ENCODE measurements around the gene NR2C2. TPM values are rescaled to one million over a fixed set of nuclear protein-coding genes. Genes with fewer than 3 reads are reported as not detected.

Gene NR2C2
- total RNA-seq, 6 experiments from 2014 or later = 10.8 to 18.6 (median 12.2) TPM

GRCh38 chr3:14988988-14989394, 41.6 kb downstream of the NR2C2 start:
- ATAC-seq (no peak), DNase-seq (no peak)
- Histone ChIP-seq H3K4me1 (peaks cover 0 to 31% (median 12%) of the 10 kb centered on the region in 4 donors), H3K4me3 (no peak overlapping the region), H3K27me3 (no peaks in the 10 kb centered on the region), H3K9me3 (peaks cover 0 to 2% (median 0%) of the 10 kb centered on the region in 4 donors), H3K36me3 (no peaks in the 10 kb centered on the region), H3K27ac (no peak overlapping the region)
- TF ChIP-seq, protein P1, sequence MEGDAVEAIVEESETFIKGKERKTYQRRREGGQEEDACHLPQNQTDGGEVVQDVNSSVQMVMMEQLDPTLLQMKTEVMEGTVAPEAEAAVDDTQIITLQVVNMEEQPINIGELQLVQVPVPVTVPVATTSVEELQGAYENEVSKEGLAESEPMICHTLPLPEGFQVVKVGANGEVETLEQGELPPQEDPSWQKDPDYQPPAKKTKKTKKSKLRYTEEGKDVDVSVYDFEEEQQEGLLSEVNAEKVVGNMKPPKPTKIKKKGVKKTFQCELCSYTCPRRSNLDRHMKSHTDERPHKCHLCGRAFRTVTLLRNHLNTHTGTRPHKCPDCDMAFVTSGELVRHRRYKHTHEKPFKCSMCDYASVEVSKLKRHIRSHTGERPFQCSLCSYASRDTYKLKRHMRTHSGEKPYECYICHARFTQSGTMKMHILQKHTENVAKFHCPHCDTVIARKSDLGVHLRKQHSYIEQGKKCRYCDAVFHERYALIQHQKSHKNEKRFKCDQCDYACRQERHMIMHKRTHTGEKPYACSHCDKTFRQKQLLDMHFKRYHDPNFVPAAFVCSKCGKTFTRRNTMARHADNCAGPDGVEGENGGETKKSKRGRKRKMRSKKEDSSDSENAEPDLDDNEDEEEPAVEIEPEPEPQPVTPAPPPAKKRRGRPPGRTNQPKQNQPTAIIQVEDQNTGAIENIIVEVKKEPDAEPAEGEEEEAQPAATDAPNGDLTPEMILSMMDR (IDR thresholded peaks at IDR 0.05) = no peak
- TF ChIP-seq POLR2A (IDR thresholded peaks at IDR 0.05) = no peak
- intact Hi-C loops (cut with DNase I) = no loop called here
- WGBS (ENCODE audit: insufficient coverage, low coverage, low lambda C conversion rate, missing lambda C conversion rate) = 100% methylated on average over 3 of the region's 3 CpGs

DNA sequence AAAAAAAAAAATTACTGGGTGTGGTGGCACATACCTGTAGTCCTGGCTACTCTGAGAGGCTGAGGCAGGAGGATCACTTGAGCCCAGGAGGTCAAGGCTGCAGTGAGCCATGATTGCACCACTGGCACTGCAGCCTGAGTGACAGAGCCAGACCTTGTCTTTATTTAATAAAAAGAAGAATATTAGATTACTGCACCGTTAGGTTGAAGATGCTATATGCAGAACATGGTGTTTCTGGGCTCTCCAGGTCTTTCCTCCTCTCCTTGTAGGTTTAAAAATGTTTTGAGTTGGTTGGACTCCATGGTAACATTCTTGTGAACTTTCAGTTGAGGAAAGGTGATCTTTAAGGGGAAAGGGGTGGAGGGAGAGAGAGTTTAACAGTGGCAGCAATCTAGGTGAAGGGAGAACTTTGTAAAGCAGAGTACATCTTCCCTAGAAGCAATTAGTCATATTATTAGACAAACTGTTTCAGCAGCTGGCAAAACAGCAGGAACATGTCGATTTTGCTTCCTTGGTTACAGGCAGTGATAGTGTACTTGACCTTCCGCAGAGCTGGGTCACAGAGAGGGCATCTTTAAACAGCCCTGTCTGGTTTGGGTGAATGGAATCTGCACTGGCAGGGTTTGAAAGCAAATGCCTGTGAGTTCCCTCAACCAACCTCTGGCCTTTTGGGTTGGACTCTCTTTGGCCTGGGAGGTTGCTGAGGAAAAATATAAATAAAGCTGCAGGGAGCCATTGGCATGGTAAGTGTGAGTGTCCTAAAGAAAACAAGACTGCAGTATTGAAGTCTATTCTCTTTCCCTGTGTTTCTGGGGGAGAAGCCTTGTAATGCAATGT, 42.8 kb downstream of the NR2C2 start:
- H3K4me3 ChIP-seq = no peak overlapping the region
- intact Hi-C loops (cut with DNase I) = no loop called here
- H3K36me3 ChIP-seq = no peaks in the 10 kb centered on the region
- 19% methylated on average over 3 of the region's 3 CpGs for WGBS (ENCODE audit: insufficient coverage, low coverage, low lambda C conversion rate, missing lambda C conversion rate)
- TF ChIP-seq POLR2A (IDR thresholded peaks at IDR 0.05) = no peak
- TF ChIP-seq, protein P1 (IDR thresholded peaks at IDR 0.05) = no peak
- no peaks in the 10 kb centered on the region for H3K27me3 ChIP-seq
- peak; percentile 47 to 82 (median 71) for DNase-seq
- peaks cover 0 to 31% (median 12%) of the 10 kb centered on the region in 4 donors for H3K4me1 ChIP-seq
- ATAC-seq = peak; percentile 98 to 99 (median 98)
- H3K9me3 ChIP-seq = no peaks in the 10 kb centered on the region
- peak overlapping the region in 1 of 3 donors; percentile 48 for H3K27ac ChIP-seq

DNA sequence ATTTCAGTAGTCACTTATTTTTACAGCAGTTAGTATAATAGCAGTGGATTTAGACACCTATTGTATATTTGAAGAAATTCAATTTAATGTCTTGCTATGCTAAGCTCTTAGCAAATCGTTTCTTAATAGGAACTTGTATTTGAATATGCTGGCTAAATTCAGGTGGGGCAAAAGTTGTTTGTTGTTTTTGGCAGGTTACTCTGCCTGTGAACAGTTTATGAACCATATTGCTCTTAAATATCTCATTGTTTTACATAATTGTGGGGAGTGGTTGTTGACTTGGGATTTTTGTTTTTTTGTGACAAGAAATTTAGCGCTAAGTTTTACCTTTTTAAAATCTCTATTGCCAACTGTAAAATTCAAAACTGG, 43.4 kb downstream of the NR2C2 start:
- H3K4me1 ChIP-seq = peaks cover 0 to 31% (median 12%) of the 10 kb centered on the region in 4 donors
- no peak for ATAC-seq
- intact Hi-C loops (cut with DNase I) = no loop called here
- peak overlapping the region in 1 of 3 donors; percentile 48 for H3K27ac ChIP-seq
- H3K4me3 ChIP-seq = no peak overlapping the region
- DNase-seq = no peak
- no peaks in the 10 kb centered on the region for H3K9me3 ChIP-seq
- no peaks in the 10 kb centered on the region for H3K36me3 ChIP-seq
- H3K27me3 ChIP-seq = no peaks in the 10 kb centered on the region
- 38% methylated on average over 2 of the region's 2 CpGs for WGBS (ENCODE audit: insufficient coverage, low coverage, low lambda C conversion rate, missing lambda C conversion rate)
- TF ChIP-seq, protein P1 (IDR thresholded peaks at IDR 0.05) = no peak
- TF ChIP-seq POLR2A (IDR thresholded peaks at IDR 0.05) = no peak

DNA sequence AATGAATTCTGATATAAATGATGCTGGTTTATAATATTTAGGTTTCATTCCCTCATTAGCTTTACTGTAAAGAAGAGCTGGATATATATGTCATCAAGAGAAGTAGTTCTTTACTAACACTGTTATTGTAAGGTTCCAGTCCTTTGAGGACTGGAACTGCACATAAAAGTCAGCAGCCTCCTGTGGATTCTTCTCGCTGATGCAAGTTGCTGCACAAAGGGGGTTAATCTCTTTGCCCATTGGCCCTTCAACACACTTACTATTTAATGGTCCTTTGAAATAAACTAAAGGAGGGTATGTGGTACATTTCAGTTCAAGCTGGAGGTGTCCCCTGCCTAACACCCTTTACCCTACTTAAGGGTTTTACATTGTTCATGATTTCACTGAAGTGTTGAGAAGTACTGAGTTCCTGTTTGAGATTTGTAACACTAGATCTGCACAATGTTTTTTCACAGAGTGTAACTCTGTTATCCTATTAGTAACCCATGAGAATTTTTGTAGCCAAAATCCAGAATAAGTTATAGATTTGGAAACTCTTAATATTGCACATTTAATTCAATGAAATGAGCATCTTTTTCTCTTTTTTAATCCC, 43.9 kb downstream of the NR2C2 start:
- H3K4me3 ChIP-seq = no peak overlapping the region
- no peak for DNase-seq
- peaks cover 0 to 31% (median 12%) of the 10 kb centered on the region in 4 donors for H3K4me1 ChIP-seq
- H3K27me3 ChIP-seq = no peaks in the 10 kb centered on the region
- H3K27ac ChIP-seq = peak overlapping the region in 1 of 3 donors; percentile 48
- no peaks in the 10 kb centered on the region for H3K36me3 ChIP-seq
- WGBS (ENCODE audit: insufficient coverage, low coverage, low lambda C conversion rate, missing lambda C conversion rate) = 100% methylated on average over 1 of the region's 1 CpG
- intact Hi-C loops (cut with DNase I) = no loop called here
- H3K9me3 ChIP-seq = no peaks in the 10 kb centered on the region
- ATAC-seq = no peak
- TF ChIP-seq, protein P1 (IDR thresholded peaks at IDR 0.05) = no peak
- no peak for TF ChIP-seq POLR2A (IDR thresholded peaks at IDR 0.05)
